Measurements from ENCODE around the gene SLC27A6. TPM values are rescaled to one million over a fixed set of nuclear protein-coding genes. Genes with fewer than 3 reads are reported as not detected.
A peak's percentile ranks its signal among the peaks of the same experiment; 100 is the strongest.
"Not testable (repeated sequence)": the region's sequence is repeated elsewhere in the genome, so short reads cannot be mapped to it uniquely, and the experiment has no call there.

SLC27A6 gene
- total RNA-seq, 4 donors from 2014 or later, result 19.8 to 33.7 (median 26.5) TPM

DNA sequence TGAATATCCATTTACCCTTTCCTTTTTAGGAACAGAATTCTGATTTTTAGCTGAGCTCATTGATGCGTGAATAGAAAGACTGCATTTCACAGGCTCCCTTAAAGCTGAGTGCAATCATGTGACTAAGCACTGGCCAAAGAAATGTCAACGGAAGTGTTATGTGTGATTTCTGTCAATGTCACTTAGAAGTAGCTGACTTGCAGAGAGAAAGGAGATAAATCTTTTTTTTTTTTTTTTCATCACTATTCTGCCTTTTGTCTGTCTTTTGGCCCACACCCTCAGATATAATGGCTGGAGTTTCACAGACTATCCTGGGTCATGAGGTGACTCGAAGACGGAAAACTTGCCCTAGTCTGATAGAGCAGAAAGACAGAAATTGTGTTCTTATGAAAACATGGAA, 39.3 kb upstream of the SLC27A6 start:
- H3K4me1 ChIP-seq, result no peaks in the 10 kb centered on the region
- WGBS, 2 donors, result 52 to 54% methylated on average over 4 of the region's 4 CpGs
- TF ChIP-seq POLR2A (IDR thresholded peaks at IDR 0.05) (no peak), EP300 (IDR thresholded peaks at IDR 0.05) (no peak)
- TF ChIP-seq, protein P1, sequence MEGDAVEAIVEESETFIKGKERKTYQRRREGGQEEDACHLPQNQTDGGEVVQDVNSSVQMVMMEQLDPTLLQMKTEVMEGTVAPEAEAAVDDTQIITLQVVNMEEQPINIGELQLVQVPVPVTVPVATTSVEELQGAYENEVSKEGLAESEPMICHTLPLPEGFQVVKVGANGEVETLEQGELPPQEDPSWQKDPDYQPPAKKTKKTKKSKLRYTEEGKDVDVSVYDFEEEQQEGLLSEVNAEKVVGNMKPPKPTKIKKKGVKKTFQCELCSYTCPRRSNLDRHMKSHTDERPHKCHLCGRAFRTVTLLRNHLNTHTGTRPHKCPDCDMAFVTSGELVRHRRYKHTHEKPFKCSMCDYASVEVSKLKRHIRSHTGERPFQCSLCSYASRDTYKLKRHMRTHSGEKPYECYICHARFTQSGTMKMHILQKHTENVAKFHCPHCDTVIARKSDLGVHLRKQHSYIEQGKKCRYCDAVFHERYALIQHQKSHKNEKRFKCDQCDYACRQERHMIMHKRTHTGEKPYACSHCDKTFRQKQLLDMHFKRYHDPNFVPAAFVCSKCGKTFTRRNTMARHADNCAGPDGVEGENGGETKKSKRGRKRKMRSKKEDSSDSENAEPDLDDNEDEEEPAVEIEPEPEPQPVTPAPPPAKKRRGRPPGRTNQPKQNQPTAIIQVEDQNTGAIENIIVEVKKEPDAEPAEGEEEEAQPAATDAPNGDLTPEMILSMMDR (IDR thresholded peaks at IDR 0.05), result no peak

DNA sequence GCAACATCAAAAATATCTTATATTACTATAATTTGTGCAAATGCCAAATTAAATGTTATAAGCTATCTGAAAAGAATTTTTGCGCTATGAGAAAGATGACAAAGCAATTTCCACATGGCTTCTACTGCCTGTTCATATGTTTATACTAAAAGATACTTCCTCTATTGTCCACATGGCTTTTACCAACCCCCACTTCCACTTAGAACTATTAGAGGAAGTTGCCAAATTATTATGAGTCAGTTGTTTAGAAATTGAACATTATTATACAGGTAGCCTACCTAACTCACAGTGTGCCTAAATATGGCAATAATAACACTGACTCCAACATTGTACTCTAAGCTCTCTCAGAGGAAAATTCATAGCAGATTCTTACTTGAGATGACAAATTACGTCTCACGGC, 37.6 kb upstream of the SLC27A6 start:
- Histone ChIP-seq H3K36me3 (no peaks in the 10 kb centered on the region), H3K27me3 (no peaks in the 10 kb centered on the region), H3K4me3 (no peak overlapping the region), H3K27ac (no peak overlapping the region), H3K9me3 (no peaks in the 10 kb centered on the region), H3K4me1 (no peaks in the 10 kb centered on the region)
- WGBS, 2 donors, result 65 to 84% methylated on average over 3 of the region's 3 CpGs
- no peak for DNase-seq (ENCODE audit: low spot score in 2 of 2)
- TF ChIP-seq EP300 (IDR thresholded peaks at IDR 0.05), result peak in 1 of 2 donors; percentile 15
- TF ChIP-seq, protein P1 (IDR thresholded peaks at IDR 0.05), result no peak

More for the DNA sequence above, 39.3 kb upstream of the SLC27A6 start:
- DNase-seq (ENCODE audit: low spot score in 2 of 2), result no peak
- Histone ChIP-seq H3K36me3 (no peaks in the 10 kb centered on the region), H3K27me3 (no peaks in the 10 kb centered on the region), H3K27ac (no peak overlapping the region), H3K9me3 (no peaks in the 10 kb centered on the region), H3K4me3 (no peak overlapping the region)

DNA sequence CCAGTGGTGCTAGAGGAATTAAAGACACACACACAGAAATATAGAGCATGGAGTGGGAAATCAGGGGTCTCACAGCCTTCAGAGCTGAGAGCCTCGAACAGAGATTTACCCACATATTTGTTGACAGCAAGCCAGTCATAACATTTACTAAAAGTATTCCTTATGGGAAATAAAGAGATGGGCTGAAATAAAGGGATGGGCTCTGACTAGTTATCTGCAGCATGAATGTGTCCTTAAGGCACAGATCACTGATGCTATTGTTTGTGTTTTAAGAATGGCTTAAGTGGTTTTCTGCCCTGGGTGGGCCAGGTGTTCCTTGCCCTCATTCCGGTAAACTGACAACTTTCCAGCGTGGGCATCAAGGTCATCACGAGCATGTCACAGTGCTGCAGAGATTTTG, 33.1 kb upstream of the SLC27A6 start:
- DNase-seq (ENCODE audit: low spot score in 2 of 2); H3K4me3 ChIP-seq; H3K27me3 ChIP-seq; H3K4me1 ChIP-seq; H3K36me3 ChIP-seq; H3K9me3 ChIP-seq; H3K27ac ChIP-seq: not testable (repeated sequence)
- WGBS, 2 donors, result 87 to 88% methylated on average over 4 of the region's 4 CpGs

DNA sequence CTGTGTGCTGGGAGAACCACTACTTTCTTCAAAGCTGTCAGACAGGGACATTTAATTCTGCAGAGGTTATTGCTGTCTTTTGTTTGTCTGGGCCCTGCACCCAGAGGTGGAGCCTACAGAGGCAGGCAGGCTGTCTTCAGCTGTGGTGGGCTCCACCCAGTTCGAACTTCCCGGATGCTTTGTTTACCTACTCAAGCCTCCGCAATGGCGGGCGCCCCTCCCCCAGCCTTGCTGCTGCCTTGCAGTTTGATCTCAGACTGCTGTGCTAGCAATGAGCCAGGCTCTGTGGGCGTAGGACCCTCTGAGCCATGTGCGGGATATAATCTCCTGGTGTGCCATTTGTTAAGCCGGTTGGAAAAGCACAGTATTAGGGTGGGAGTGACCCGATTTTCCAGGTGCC, 22.2 kb upstream of the SLC27A6 start:
- WGBS, 2 donors, result 94 to 95% methylated on average over 6 to 9 of the region's 9 CpGs
- not testable (repeated sequence) for H3K4me1 ChIP-seq; H3K27me3 ChIP-seq; H3K9me3 ChIP-seq; H3K36me3 ChIP-seq; H3K27ac ChIP-seq; H3K4me3 ChIP-seq; DNase-seq (ENCODE audit: low spot score in 2 of 2)

DNA sequence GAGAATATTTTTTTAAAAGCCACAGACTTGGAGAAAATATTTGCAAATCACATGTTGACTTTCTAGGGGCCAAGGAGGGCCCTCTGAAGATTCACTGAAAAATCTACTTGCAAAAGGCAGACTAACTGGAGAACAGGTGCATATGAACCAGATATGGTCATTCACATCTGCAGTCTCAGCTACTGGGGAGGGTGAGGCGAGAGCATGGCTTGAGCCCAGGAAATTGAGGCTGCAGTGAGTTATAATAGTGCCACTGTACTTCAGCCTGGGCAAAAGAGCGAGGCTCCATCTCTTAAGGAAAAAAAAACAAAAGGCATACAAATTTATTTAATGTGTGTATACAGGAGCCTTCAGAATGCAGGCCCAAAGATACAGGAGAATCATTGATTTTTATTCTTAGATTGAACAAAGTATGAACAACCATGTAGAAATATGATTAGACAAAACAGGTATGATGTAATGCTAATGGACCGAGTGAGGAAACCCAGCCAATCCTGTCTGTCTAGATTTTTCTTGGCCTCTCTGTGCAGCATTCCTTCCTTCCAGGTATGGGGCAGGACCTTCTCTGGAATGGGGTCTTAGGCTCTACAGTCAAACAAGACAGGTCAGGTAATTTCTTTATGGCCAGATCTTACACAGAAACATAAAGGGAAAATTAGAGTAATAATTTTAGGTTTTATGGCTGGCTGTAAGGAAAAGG, 15.3 kb upstream of the SLC27A6 start:
- TF ChIP-seq POLR2A (IDR thresholded peaks at IDR 0.05) (no peak), EP300 (IDR thresholded peaks at IDR 0.05) (no peak)
- TF ChIP-seq, protein P1 (IDR thresholded peaks at IDR 0.05), result no peak
- no peak for DNase-seq (ENCODE audit: low spot score in 2 of 2)
- WGBS, 2 donors, result 56% methylated on average over 3 of the region's 3 CpGs

DNA sequence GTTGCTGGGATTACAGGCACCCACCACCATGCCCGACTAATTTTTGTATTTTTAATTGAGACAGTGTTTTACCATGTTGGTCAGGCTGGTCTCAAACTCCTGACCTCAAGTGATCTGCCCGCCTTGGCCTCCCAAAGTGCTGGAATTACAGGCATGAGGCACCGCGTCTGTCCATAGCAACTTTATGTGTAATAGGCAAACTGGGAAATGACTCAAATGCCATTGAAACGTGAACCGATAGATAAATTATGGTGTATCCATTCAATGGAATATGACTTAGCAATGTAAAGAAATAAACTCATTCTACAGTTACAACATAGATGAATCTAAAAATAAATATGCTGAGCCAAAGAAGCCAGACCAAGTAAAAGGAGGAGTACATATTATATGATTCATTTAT, 14.0 kb upstream of the SLC27A6 start:
- H3K27ac ChIP-seq; H3K4me3 ChIP-seq; H3K9me3 ChIP-seq; H3K36me3 ChIP-seq; H3K4me1 ChIP-seq; DNase-seq (ENCODE audit: low spot score in 2 of 2); H3K27me3 ChIP-seq: not testable (repeated sequence)
- WGBS, 2 donors, result 87 to 90% methylated on average over 6 of the region's 6 CpGs

More for the DNA sequence above, 15.3 kb upstream of the SLC27A6 start:
- no peak overlapping the region for H3K27ac ChIP-seq
- H3K9me3 ChIP-seq, result no peaks in the 10 kb centered on the region
- H3K4me1 ChIP-seq, result no peaks in the 10 kb centered on the region
- no peaks in the 10 kb centered on the region for H3K27me3 ChIP-seq
- no peaks in the 10 kb centered on the region for H3K36me3 ChIP-seq
- H3K4me3 ChIP-seq, result no peak overlapping the region

DNA sequence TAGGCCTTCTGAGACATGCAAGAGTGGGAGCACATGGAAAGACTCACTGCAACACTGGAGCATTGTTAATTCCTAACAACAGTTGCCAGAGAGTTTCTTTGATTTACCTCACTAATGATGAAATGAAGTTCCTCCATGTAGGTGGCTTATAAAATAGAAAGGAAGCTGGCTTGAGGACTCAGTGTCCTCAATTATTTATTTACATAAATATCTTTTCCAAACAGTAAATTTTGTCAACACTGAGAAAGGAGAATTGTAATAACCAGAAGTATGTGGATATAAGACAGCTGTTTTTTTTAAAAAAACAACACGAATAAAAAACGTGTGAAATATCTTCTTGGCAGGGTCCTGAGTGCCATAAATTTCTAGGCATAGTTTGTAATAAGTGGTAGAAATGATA, 9.1 kb upstream of the SLC27A6 start:
- no peak overlapping the region for H3K27ac ChIP-seq
- H3K4me3 ChIP-seq, result no peak overlapping the region
- H3K27me3 ChIP-seq, result no peaks in the 10 kb centered on the region
- no peaks in the 10 kb centered on the region for H3K36me3 ChIP-seq
- TF ChIP-seq EP300 (IDR thresholded peaks at IDR 0.05) (no peak), POLR2A (IDR thresholded peaks at IDR 0.05) (no peak)
- 54 to 69% methylated on average over 2 of the region's 2 CpGs for WGBS, 2 donors
- no peaks in the 10 kb centered on the region for H3K4me1 ChIP-seq
- DNase-seq (ENCODE audit: low spot score in 2 of 2), result no peak
- peaks cover 0 to 9% (median 2%) of the 10 kb centered on the region in 4 donors for H3K9me3 ChIP-seq

Data from tibial nerve (tissue), 4 donors.